Ureter (tissue), 1 donor: Measurements from ENCODE around the gene POTEC. TPM values are rescaled to one million over a fixed set of nuclear protein-coding genes. Genes with fewer than 3 reads are reported as not detected.
"Not testable (repeated sequence)": the region's sequence is repeated elsewhere in the genome, so short reads cannot be mapped to it uniquely, and the experiment has no call there.

Source experiments
- DNase-seq: peaks from one replicate; pipeline ENCODE4 v3.0.0-alpha.2; 2020; ENCODE audit warnings: low spot score
- total RNA-seq: library from RNA; stranded (reverse); gene quantifications from one replicate; pipeline ENCODE4 v1.2.4, GENCODE V29; 2023
- donor health status: DM: yes; HTN: yes; CAD: no.

POTEC gene
- total RNA-seq: not detected

- DNase-seq: not testable (repeated sequence)
These were observed at the start of gene POTEC for GRCh38 chr18:14543446-14543964. TSS of gene POTEC (minus strand) at chr18:14543600. CDS start at chr18:14543146, 454 bp downstream.

- DNase-seq: no peak
These were observed 34.6 kb upstream of the POTEC start for GRCh38 chr18:14577971-14578370.

- DNase-seq: not testable (repeated sequence)
These were observed 16.1 kb upstream of the POTEC start for GRCh38 chr18:14559502-14559901.

GRCh38 chr18:14531659-14532058 lies 11.7 kb downstream of the POTEC start:
- DNase-seq: not testable (repeated sequence)

GRCh38 chr18:14510707-14511106 lies 32.7 kb downstream of the POTEC start:
- DNase-seq: not testable (repeated sequence)

- not testable (repeated sequence) for DNase-seq
These were observed 39.7 kb downstream of the POTEC start for GRCh38 chr18:14503691-14504090.

- not testable (repeated sequence) for DNase-seq
These were observed 41.5 kb downstream of the POTEC start for GRCh38 chr18:14501894-14502293.

- DNase-seq: not testable (repeated sequence)
These were observed 54.0 kb downstream of the POTEC start for GRCh38 chr18:14489256-14490014.

- not testable (repeated sequence) for DNase-seq
These were observed 54.6 kb downstream of the POTEC start for GRCh38 chr18:14488789-14489188.

- not testable (repeated sequence) for DNase-seq
These were observed 56.3 kb downstream of the POTEC start for GRCh38 chr18:14486926-14487580.

GRCh38 chr18:14479076-14479475 lies 64.3 kb downstream of the POTEC start:
- DNase-seq: not testable (repeated sequence)

GRCh38 chr18:14475520-14475919 lies 67.9 kb downstream of the POTEC start:
- not testable (repeated sequence) for DNase-seq

GRCh38 chr18:14474752-14475151 lies 68.6 kb downstream of the POTEC start:
- not testable (repeated sequence) for DNase-seq

GRCh38 chr18:14474007-14474720 lies 69.2 kb downstream of the POTEC start:
- DNase-seq: not testable (repeated sequence)

GRCh38 chr18:14473250-14474006 lies 70.0 kb downstream of the POTEC start:
- not testable (repeated sequence) for DNase-seq

- DNase-seq: not testable (repeated sequence)
These were observed 72.1 kb downstream of the POTEC start for GRCh38 chr18:14471286-14471685.

GRCh38 chr18:14470446-14470845 lies 73.0 kb downstream of the POTEC start:
- not testable (repeated sequence) for DNase-seq

GRCh38 chr18:14470046-14470445 lies 73.4 kb downstream of the POTEC start:
- DNase-seq: not testable (repeated sequence)

- DNase-seq: not testable (repeated sequence)
These were observed 77.4 kb downstream of the POTEC start for GRCh38 chr18:14465989-14466388.
